ENCODE data around the gene ACP7.

ACP7 gene

GRCh38 chr19:39138221-39139211 is 54.3 kb downstream of the ACP7 start:
- Histone ChIP-seq H3K9me3 (no peaks in the 10 kb centered on the region), H3K36me3 (no peaks in the 10 kb centered on the region), H3K27ac (no peak overlapping the region), H3K27me3 (no peaks in the 10 kb centered on the region), H3K4me3 (ENCODE audit: low read depth in 1 of 2, low read length in 1 of 2) (no peak overlapping the region), H3K4me1 (ENCODE audit: control insufficient read depth in 1 of 2, insufficient read depth in 1 of 2, low read depth in 1 of 2, low read length in 1 of 2) (no peaks in the 10 kb centered on the region)
- no peak for TF ChIP-seq CTCF (IDR thresholded peaks at IDR 0.05)

- no peaks in the 10 kb centered on the region for H3K27me3 ChIP-seq
- TF ChIP-seq CTCF (IDR thresholded peaks at IDR 0.05) = no peak
- H3K4me1 ChIP-seq (ENCODE audit: control insufficient read depth in 1 of 2, insufficient read depth in 1 of 2, low read depth in 1 of 2, low read length in 1 of 2) = peaks cover 2 to 3% of the 10 kb centered on the region in 2 experiments
- H3K27ac ChIP-seq = no peak overlapping the region
- no peaks in the 10 kb centered on the region for H3K9me3 ChIP-seq
- H3K4me3 ChIP-seq (ENCODE audit: low read depth in 1 of 2, low read length in 1 of 2) = no peak overlapping the region
- no peaks in the 10 kb centered on the region for H3K36me3 ChIP-seq
Measured at GRCh38 chr19:39139305-39139874, 55.2 kb downstream of the ACP7 start.

- Histone ChIP-seq H3K27ac (no peak overlapping the region), H3K4me1 (ENCODE audit: control insufficient read depth in 1 of 2, insufficient read depth in 1 of 2, low read depth in 1 of 2, low read length in 1 of 2) (peaks cover 7 to 10% of the 10 kb centered on the region in 2 experiments), H3K4me3 (ENCODE audit: low read depth in 1 of 2, low read length in 1 of 2) (no peak overlapping the region), H3K9me3 (no peaks in the 10 kb centered on the region), H3K27me3 (no peaks in the 10 kb centered on the region), H3K36me3 (no peaks in the 10 kb centered on the region)
- no peak for TF ChIP-seq CTCF (IDR thresholded peaks at IDR 0.05)
Measured at GRCh38 chr19:39139971-39140453, 55.8 kb downstream of the ACP7 start.

GRCh38 chr19:39140594-39140993 is 56.4 kb downstream of the ACP7 start:
- no peaks in the 10 kb centered on the region for H3K36me3 ChIP-seq
- H3K27me3 ChIP-seq = no peaks in the 10 kb centered on the region
- H3K9me3 ChIP-seq = no peaks in the 10 kb centered on the region
- no peak overlapping the region for H3K4me3 ChIP-seq (ENCODE audit: low read depth in 1 of 2, low read length in 1 of 2)
- H3K27ac ChIP-seq = no peak overlapping the region
- no peak for TF ChIP-seq CTCF (IDR thresholded peaks at IDR 0.05)
- H3K4me1 ChIP-seq (ENCODE audit: control insufficient read depth in 1 of 2, insufficient read depth in 1 of 2, low read depth in 1 of 2, low read length in 1 of 2) = peaks cover 7 to 14% of the 10 kb centered on the region in 2 experiments

- H3K27ac ChIP-seq = no peak overlapping the region
- H3K4me1 ChIP-seq (ENCODE audit: control insufficient read depth in 1 of 2, insufficient read depth in 1 of 2, low read depth in 1 of 2, low read length in 1 of 2) = peaks cover 7 to 14% of the 10 kb centered on the region in 2 experiments
- H3K4me3 ChIP-seq (ENCODE audit: low read depth in 1 of 2, low read length in 1 of 2) = no peak overlapping the region
- no peak for TF ChIP-seq CTCF (IDR thresholded peaks at IDR 0.05)
- H3K36me3 ChIP-seq = no peaks in the 10 kb centered on the region
- H3K27me3 ChIP-seq = no peaks in the 10 kb centered on the region
- H3K9me3 ChIP-seq = no peaks in the 10 kb centered on the region
Measured at GRCh38 chr19:39141929-39142328, 57.8 kb downstream of the ACP7 start.
